ENCODE results near the gene CISD1.

GRCh38 chr10:58300676-58301075 lies 31.7 kb downstream of the CISD1 start:
- TF ChIP-seq CTCF (conservative IDR thresholded peaks at IDR 0.05; ENCODE audit: low read length) = no peak
- no peak for TF ChIP-seq EZH2phosphoT487 (IDR thresholded peaks at IDR 0.05; ENCODE audit: borderline replicate concordance, low read depth, low read length)
